ENCODE data around the gene ENGASE.

ENGASE gene

DNA sequence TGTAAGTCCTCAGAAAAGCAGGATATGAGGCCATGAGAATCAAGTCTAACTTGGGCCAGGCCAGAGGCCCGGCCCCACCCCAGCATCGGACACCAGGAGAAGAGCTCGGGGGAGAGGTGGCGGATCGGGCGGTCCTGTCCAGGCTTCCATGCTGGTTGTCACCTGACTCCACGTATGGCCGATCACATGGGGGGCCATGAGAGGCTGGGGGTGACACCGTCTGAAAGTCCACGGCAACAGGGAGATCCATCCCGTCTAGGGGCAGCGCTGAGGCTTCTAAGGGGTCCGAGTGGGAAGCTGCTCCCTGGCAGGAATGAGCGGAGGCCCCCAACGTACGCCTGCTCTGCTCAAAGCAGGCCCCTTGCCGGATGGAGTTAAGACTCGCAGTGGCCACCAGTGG is 25.8 kb downstream of the ENGASE start:
- no peak for DNase-seq (ENCODE audit: low read depth, low spot score)
- no peak overlapping the region for H3K4me3 ChIP-seq (ENCODE audit: low read depth, low read length)
- in situ Hi-C loops (cut with HindIII; ENCODE audit: low sequenced_read_pairs): no loop called here
- TF ChIP-seq, protein P1, sequence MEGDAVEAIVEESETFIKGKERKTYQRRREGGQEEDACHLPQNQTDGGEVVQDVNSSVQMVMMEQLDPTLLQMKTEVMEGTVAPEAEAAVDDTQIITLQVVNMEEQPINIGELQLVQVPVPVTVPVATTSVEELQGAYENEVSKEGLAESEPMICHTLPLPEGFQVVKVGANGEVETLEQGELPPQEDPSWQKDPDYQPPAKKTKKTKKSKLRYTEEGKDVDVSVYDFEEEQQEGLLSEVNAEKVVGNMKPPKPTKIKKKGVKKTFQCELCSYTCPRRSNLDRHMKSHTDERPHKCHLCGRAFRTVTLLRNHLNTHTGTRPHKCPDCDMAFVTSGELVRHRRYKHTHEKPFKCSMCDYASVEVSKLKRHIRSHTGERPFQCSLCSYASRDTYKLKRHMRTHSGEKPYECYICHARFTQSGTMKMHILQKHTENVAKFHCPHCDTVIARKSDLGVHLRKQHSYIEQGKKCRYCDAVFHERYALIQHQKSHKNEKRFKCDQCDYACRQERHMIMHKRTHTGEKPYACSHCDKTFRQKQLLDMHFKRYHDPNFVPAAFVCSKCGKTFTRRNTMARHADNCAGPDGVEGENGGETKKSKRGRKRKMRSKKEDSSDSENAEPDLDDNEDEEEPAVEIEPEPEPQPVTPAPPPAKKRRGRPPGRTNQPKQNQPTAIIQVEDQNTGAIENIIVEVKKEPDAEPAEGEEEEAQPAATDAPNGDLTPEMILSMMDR (IDR thresholded peaks at IDR 0.05; ENCODE audit: low read depth, low read length): no peak

DNA sequence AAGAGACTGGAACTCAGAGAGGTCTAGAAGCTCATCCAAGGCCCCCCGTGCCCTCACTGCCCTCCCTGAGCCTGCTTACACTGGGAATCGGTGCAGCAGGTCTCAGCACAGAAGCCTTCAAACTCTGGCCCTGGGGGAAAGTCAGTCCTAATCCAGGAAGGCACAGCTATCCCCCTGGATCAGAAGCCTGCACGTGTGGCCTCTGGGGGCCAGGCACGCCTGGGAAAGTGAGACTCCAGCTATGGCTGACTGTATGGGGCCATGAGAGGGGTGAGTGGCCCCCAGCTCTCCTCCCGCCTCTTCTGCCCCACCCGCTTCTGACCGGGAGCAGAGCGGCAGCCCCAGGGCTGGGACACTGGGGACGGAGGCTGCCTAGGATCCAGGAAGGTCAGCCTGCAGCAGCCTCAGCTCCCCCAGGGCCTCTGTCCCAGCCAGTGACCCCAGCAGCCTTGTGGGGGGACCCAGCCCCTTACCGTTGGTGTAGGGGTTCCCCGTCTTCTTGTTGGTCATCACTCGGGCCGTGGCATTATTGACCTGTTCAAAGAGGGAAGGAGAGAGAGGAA is 26.6 kb downstream of the ENGASE start:
- in situ Hi-C loops (cut with HindIII; ENCODE audit: low sequenced_read_pairs): no loop called here
- TF ChIP-seq, protein P1 (IDR thresholded peaks at IDR 0.05; ENCODE audit: low read depth, low read length): no peak
- no peak overlapping the region for H3K4me3 ChIP-seq (ENCODE audit: low read depth, low read length)
- DNase-seq (ENCODE audit: low read depth, low spot score): no peak

DNA sequence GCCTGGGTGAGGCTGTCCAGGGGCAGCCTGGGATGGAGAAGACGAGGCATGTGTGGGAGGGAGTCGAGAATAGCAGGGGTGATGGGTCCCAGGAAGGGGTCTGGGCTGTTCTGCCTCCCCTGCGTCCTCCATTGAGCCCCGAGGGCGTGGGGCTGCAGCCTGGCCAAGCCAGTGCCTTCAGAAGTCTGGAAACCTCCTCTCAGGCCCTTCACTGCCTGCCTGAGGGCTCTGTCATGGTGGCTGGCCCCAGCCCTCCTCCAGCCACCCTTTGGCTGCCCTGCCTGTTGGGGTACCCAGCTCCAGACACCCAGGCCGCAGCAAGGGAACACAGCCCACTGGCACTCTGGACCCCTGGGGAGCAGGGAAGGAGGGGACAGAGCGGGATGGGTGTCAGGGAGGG is 27.6 kb downstream of the ENGASE start:
- no peak for DNase-seq (ENCODE audit: low read depth, low spot score)
- in situ Hi-C loops (cut with HindIII; ENCODE audit: low sequenced_read_pairs): no loop called here
- no peak overlapping the region for H3K4me3 ChIP-seq (ENCODE audit: low read depth, low read length)

DNA sequence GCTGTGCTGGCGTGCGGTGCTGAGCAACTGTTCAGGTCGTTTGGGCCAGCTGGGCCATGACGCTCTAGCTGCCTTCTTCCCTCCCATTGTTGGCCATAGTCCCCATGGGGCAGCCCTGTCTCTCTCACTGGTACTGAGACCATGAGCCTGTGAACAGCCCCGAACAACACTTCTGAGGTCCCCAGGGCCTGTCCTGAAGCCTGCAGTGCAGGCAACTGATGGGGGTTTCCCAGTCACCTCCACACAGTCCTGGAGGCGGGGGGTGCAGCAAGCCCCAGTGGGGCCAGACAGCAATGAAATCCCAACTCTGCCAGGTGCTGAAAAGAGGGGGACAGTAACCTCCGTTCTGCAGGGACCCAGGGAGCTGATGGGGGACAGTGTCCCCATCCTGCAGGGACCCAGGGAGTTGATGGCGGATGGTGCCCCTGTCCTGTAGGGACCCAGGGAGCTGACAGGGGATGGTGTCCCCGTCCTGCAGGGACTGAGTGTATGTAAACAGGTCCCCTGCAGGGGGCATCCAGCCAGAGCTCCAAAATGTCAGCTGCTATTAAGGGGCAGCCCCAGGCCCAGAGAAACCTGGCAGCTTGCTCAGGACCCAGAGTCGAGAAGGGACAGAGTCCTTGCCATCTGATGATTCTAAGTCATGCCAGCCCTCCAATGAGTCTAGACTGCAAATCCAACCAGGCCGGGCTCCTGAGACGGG is 30.4 kb downstream of the ENGASE start:
- TF ChIP-seq, protein P1 (IDR thresholded peaks at IDR 0.05; ENCODE audit: low read depth, low read length): no peak
- no peak overlapping the region for H3K4me3 ChIP-seq (ENCODE audit: low read depth, low read length)
- in situ Hi-C loops (cut with HindIII; ENCODE audit: low sequenced_read_pairs): no loop called here
- no peak for DNase-seq (ENCODE audit: low read depth, low spot score)

More for the DNA sequence above, 27.6 kb downstream of the ENGASE start:
- TF ChIP-seq, protein P1 (IDR thresholded peaks at IDR 0.05; ENCODE audit: low read depth, low read length): no peak

DNA sequence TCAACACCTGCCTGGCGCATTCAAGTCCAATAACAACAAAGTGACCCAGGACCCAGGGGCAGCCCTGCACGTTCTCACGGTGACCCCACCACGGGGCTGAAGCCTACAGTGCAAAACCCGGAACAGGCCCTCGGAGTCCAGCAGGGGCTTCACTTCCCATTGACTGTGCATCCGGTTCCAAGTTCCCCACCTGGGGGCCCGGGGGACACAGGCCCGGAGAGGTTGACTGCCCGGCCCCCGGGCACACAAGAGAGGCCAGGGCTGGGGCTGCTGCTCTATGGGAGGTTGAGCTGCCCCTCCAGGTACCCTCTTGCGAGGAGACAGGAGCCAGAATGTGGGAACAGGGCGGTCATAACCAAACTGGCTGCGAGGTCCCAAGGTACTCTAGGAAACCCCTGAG is 31.3 kb downstream of the ENGASE start:
- H3K4me3 ChIP-seq (ENCODE audit: low read depth, low read length): no peak overlapping the region
- in situ Hi-C loops (cut with HindIII; ENCODE audit: low sequenced_read_pairs): no loop called here
- no peak for DNase-seq (ENCODE audit: low read depth, low spot score)
- TF ChIP-seq, protein P1 (IDR thresholded peaks at IDR 0.05; ENCODE audit: low read depth, low read length): no peak

DNA sequence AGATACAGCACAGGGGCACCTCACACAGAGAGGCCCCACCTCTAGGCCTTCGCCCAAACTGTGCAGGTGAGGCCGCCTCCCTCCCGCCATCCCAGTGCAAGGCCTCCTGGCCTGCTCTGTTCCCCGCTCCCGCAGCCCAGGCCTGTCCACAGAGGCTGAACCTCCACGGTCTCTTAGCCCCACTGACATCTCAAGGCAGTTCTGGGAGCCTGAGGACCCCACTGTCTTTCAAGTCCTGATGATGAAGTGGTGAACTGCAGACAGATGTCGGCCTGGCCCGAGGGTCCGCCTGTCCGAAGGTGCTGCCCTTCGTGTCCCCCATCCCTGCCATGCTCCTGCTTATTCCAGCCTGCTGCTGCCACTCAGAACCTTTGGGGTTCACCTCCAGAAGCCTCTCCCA is 32.3 kb downstream of the ENGASE start:
- H3K4me3 ChIP-seq (ENCODE audit: low read depth, low read length): no peak overlapping the region
- TF ChIP-seq, protein P1 (IDR thresholded peaks at IDR 0.05; ENCODE audit: low read depth, low read length): no peak
- DNase-seq (ENCODE audit: low read depth, low spot score): no peak
- in situ Hi-C loops (cut with HindIII; ENCODE audit: low sequenced_read_pairs): no loop called here
